ENCODE results near the gene MPRIP. TPM values are rescaled to one million over a fixed set of nuclear protein-coding genes. Genes with fewer than 3 reads are reported as not detected.

Gene MPRIP
- total RNA-seq, 2 donors from 2014 or later, result 147 to 269 TPM

DNA sequence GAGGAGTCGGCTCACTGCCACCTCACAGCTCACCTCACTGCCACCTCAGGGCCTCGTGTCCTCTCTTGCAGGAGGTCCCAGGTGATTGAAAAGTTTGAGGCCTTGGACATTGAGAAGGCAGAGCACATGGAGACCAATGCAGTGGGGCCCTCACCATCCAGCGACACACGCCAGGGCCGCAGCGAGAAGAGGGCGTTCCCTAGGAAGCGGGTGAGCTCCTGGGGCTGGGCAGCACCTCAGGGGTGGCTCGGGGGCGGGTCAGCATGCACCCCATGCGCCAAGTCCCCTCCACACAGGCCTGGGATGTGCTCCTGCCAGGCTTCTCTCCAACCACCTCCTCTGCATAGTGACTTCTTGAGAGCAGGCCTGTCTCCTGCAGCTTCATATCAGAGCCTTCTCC, 100.3 kb downstream of the MPRIP start:
- TF ChIP-seq POLR2A (IDR thresholded peaks at IDR 0.05), result no peak
- TF ChIP-seq, protein P1, sequence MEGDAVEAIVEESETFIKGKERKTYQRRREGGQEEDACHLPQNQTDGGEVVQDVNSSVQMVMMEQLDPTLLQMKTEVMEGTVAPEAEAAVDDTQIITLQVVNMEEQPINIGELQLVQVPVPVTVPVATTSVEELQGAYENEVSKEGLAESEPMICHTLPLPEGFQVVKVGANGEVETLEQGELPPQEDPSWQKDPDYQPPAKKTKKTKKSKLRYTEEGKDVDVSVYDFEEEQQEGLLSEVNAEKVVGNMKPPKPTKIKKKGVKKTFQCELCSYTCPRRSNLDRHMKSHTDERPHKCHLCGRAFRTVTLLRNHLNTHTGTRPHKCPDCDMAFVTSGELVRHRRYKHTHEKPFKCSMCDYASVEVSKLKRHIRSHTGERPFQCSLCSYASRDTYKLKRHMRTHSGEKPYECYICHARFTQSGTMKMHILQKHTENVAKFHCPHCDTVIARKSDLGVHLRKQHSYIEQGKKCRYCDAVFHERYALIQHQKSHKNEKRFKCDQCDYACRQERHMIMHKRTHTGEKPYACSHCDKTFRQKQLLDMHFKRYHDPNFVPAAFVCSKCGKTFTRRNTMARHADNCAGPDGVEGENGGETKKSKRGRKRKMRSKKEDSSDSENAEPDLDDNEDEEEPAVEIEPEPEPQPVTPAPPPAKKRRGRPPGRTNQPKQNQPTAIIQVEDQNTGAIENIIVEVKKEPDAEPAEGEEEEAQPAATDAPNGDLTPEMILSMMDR (IDR thresholded peaks at IDR 0.05), result no peak
- intact Hi-C loops (cut with DNase I), result no loop called here
- H3K4me1 ChIP-seq, result no peaks in the 10 kb centered on the region
- 81% methylated on average over 8 of the region's 11 CpGs; no CpG with 5 or more reads in 1 of the 2 donors for WGBS, 2 donors
- no peak overlapping the region for H3K27ac ChIP-seq
- H3K4me3 ChIP-seq, result no peak overlapping the region
- DNase-seq (no peak), ATAC-seq (no peak)
- H3K27me3 ChIP-seq, result no peaks in the 10 kb centered on the region
- no peaks in the 10 kb centered on the region for H3K9me3 ChIP-seq
- H3K36me3 ChIP-seq (replicated peaks in 1 of 2; ENCODE audit: insufficient read depth in 1 of 2, low read depth in 2 of 2), result peaks cover 0 to 28% of the 10 kb centered on the region in 2 donors

DNA sequence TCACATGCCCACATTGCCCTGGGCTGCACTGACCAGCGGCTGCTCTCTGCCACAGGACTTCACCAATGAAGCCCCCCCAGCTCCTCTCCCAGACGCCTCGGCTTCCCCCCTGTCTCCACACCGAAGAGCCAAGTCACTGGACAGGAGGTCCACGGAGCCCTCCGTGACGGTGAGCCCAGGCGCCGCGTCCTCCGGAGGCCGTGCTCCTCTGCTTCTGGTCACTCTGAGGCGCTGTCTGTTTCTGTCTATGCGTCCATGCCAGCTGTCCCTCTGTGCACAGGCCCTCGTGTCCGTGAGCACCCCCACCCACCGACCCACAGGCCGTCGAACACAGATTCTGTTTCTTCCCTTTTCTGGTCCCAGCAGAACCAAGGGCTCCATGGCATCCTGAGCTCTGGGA, 101.2 kb downstream of the MPRIP start:
- H3K9me3 ChIP-seq, result no peaks in the 10 kb centered on the region
- DNase-seq (no peak), ATAC-seq (no peak)
- TF ChIP-seq, protein P1 (IDR thresholded peaks at IDR 0.05), result no peak
- TF ChIP-seq POLR2A (IDR thresholded peaks at IDR 0.05), result no peak
- H3K4me3 ChIP-seq, result no peak overlapping the region
- no peaks in the 10 kb centered on the region for H3K4me1 ChIP-seq
- intact Hi-C loops (cut with DNase I), result no loop called here
- no peaks in the 10 kb centered on the region for H3K27me3 ChIP-seq
- H3K36me3 ChIP-seq (replicated peaks in 1 of 2; ENCODE audit: insufficient read depth in 1 of 2, low read depth in 2 of 2), result peaks cover 0 to 28% of the 10 kb centered on the region in 2 donors
- H3K27ac ChIP-seq, result no peak overlapping the region
- 92 to 94% methylated on average over 16 to 19 of the region's 19 CpGs for WGBS, 2 donors

DNA sequence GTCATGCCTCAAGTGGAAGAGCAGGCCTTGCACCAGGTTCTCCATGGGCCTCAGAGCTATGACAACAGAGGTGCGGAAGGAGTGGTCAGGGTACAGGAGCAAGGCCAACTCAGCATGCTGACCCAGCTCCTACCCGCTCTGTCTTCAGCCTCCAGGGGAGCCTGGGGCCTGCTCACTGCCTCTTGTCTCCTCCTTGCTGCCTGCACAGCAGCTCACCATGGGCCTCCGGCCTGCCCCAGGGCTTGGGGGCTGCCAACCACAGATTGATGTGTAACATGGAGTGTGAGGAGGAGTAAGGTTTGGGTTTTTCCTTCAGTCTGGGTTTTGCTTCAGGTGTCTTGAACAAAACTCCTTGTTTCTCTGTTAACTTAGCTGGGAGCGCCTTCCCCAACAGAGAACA, 101.8 kb downstream of the MPRIP start:
- TF ChIP-seq, protein P1 (IDR thresholded peaks at IDR 0.05), result no peak
- TF ChIP-seq POLR2A (IDR thresholded peaks at IDR 0.05), result no peak
- Histone ChIP-seq H3K4me1 (no peaks in the 10 kb centered on the region), H3K9me3 (no peaks in the 10 kb centered on the region), H3K36me3 (replicated peaks in 1 of 2; ENCODE audit: insufficient read depth in 1 of 2, low read depth in 2 of 2) (peaks cover 0 to 23% of the 10 kb centered on the region in 2 donors), H3K27me3 (no peaks in the 10 kb centered on the region), H3K27ac (no peak overlapping the region), H3K4me3 (no peak overlapping the region)
- WGBS, 2 donors, result 94 to 100% methylated on average over 1 to 4 of the region's 4 CpGs
- intact Hi-C loops (cut with DNase I), result no loop called here
- DNase-seq (no peak), ATAC-seq (no peak)

DNA sequence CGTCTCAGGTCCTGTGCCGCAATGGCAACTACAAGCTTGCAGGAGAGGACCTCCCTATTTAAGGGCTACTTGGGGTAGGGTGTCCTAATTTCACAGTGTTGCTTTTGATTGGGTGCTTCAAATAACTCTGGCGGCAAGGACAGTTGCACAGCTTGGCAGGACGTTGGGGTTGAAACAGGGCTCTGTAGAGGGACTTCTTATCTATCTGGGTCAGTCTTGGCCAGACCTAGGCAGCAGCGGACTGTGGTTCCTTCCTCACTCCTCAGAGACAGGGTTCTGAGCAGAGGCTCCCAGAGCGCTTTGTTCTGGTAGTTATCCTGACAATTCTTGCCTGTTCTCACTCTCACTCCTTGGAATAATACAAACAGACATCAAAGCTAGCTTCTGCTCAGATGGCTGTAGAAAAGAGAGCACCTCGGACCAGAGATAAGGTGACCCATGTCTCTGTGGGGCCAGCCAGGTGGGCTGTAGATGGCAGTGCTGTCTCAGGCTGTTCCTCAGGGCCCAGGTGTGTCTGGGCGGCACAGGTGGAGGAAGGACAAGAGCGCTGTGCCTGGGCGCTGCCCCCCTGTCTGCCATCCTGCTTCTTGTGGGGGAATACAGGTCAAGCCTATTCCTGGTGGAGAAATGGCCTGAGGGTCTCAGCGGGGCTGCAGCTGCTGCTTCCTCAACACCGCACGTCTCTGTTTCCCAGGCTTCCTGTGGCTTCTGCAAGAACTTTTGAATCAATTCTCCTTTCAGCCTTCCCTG, 102.8 kb downstream of the MPRIP start:
- Histone ChIP-seq H3K27ac (no peak overlapping the region), H3K4me1 (no peaks in the 10 kb centered on the region), H3K9me3 (no peaks in the 10 kb centered on the region), H3K36me3 (replicated peaks in 1 of 2; ENCODE audit: insufficient read depth in 1 of 2, low read depth in 2 of 2) (peaks cover 0 to 18% of the 10 kb centered on the region in 2 donors), H3K27me3 (no peaks in the 10 kb centered on the region), H3K4me3 (no peak overlapping the region)
- TF ChIP-seq POLR2A (IDR thresholded peaks at IDR 0.05), result no peak
- TF ChIP-seq, protein P1 (IDR thresholded peaks at IDR 0.05), result no peak
- 73 to 89% methylated on average over 9 to 13 of the region's 13 CpGs for WGBS, 2 donors
- intact Hi-C loops (cut with DNase I), result no loop called here
- ATAC-seq, result no peak
- DNase-seq, result no peak

Measured in body of pancreas (tissue), 4 donors.